ENCODE results near the gene CHMP6.

CHMP6 gene

DNA sequence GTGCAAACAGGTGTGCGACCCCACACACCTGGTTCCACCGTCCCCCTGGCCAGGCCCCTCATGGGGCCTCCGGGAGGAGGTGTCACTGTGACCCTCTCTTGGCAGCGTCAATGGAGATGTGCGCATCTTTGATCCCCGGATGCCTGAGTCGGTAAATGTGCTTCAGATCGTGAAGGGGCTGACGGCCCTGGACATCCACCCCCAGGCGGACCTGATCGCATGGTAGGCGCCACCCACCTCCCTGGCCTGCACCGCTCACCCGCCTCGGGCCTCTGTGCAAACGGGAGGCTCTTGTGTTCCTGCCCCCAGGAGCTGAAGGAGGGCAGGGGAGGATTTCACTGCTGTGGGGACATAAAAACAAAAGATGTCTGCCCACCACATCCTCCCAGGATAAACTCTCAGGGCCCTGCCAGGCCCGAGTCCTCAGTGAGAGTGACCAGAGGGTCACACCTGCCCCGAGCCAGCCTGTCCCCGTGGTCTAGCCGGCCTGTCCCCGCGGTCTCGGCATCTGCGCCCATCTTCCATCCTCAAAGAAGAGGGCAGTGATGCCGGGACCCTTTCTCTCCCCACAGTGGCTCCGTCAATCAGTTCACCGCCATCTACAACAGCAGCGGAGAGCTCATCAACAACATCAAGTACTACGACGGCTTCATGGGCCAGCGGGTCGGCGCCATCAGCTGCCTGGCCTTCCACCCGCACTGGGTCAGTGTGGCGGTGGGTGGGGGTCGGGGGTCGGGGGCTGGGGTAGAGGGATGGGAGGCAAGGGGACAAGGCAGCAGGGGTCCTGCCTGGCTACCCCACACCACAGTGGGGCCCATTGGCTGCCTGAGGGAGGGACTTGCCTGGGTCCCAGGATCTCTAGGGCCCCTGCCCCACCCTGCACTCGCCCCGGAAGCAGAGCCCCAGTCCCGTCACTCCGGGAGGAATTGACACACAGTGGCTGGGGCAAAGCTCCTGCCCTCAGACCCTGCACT is 29.0 kb upstream of the CHMP6 start:
- TF ChIP-seq POLR2A (IDR thresholded peaks at IDR 0.05; ENCODE audit: low read depth, low read length), result no peak
- DNase-seq (ENCODE audit: insufficient read length, low spot score) (no peak), FAIRE-seq (no peak)

DNA sequence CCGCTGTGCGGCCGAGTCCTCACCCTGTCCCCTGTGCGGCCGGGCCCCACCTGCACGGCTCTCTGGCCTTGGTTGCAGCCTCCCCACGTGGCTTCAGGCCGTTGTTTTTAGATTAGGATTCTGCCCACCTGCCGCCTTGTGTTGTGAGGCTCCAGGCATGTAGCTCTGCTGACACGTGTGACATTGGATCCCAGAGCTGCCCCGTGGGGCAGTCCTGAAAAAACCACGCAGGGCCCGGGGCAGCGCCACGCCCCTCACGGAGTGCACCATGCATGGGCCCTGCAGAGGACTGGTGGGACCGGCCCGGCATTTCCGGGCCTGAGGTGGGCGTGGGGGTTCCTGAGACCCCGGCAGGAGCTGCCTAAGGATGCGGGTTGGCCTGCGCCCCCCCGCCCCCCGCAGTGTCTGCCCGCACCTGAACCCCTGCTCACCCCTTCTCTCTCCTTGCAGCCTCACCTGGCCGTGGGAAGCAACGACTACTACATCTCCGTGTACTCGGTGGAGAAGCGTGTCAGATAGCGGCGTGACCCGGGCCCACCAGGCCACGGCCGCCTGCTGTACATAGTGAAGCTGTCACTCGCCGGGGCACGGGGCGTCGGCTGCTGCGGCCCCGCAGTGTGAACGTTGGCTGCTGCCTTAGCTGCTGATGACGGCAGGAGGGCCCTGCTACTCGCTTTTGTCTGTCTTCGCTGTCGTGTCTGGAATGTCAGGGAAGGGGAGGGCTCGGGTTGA is 27.7 kb upstream of the CHMP6 start:
- TF ChIP-seq POLR2A (IDR thresholded peaks at IDR 0.05; ENCODE audit: low read depth, low read length), result no peak
- DNase-seq (ENCODE audit: insufficient read length, low spot score), result no peak
- no peak for FAIRE-seq

DNA sequence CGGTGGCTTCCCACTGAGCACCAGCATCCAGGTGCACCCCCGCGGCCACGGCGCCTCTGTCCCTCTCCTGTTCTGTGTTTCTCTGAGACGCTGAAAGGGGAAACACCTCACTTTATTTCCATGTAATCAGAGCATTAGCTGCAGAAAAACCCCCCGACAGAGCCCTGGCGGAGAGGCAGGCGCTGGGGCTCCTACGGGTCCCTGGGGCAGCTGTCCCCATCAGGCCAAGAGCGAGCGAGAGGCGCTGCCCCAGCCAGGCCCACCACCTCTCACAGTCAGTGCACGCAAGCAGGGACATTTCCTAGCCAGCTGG is 27.1 kb upstream of the CHMP6 start:
- DNase-seq (ENCODE audit: insufficient read length, low spot score), result no peak
- no peak for TF ChIP-seq POLR2A (IDR thresholded peaks at IDR 0.05; ENCODE audit: low read depth, low read length)
- no peak for FAIRE-seq

DNA sequence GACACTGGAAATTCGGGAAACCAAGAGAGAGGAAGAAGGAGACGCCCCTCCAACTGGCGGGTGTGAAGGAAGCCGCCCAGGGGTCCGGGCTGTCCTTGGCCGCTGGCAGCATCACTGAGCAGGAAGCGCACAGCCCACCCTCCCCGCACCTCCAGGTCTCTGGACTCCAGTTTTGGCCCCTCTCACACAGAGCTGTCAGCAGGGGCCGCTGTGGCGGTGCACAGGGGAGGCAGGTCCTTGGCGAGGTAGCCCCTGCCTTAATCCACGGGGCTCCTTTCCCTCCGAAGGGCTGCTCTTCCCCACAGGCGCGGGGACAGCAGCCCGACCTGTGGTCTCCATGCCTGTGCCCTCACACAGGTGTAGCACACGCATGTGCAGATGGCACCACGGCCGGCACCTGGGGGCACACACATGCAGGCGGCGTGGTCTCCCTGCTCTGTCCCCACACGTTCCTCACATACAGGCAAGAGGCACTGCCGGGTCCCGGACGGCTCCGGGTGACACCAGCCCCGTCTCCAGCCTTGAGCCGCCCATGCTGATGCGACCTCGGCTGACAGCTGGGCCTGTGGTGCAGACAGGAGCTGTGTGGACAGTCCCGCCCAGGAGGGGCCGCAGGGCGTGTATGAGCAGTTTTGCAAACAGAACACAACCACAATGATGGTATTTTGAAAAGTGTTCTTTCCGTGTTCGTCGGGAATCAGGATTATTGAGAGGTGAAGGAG is 26.6 kb upstream of the CHMP6 start:
- no peak for DNase-seq (ENCODE audit: insufficient read length, low spot score)
- no peak for FAIRE-seq

DNA sequence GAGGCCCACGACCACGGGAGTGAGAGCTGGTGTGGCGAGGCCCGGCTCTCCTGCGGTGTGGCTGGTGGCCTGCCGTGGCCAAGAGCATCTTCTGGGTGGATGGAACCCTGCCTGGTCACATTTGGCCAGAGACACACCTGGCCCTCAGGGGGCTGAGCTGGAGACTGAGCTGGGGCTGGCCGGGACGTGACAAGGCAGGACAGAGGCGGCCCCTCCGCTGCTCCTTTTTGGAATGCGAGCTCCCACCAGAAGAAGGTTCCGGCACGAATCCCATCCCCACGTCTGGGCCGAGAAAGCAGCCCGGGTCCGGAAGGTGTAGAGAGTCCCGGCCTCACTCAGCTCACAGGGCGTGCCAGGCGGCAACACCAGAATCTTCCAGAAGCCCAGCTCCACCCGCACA is 26.0 kb upstream of the CHMP6 start:
- FAIRE-seq (no peak), DNase-seq (ENCODE audit: insufficient read length, low spot score) (no peak)
- TF ChIP-seq POLR2A (IDR thresholded peaks at IDR 0.05; ENCODE audit: low read depth, low read length), result no peak

More for the DNA sequence above, 26.6 kb upstream of the CHMP6 start:
- no peak for TF ChIP-seq POLR2A (IDR thresholded peaks at IDR 0.05; ENCODE audit: low read depth, low read length)

DNA sequence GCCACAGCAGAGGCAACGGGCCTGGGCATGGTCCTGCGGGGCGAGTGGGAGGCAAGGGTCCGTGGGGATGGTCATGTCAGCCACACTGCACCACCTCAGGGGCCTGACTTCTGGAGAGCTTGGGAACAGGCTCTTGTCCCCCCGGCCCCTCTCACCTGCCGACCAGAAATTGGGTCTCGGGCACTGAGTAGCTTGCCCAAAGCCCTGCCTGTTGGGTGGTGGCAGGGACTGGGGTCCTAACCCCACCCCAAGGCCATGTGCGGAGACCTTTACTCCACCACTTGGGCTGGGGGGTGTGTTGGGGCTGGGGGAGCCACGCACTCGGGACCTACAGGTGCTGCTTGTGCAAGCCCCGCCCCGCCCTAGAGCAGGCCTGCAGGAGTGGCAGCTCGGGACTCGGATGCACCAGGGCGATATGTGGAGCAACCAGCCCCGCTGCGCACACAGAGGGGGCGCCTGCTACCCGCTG is 24.2 kb upstream of the CHMP6 start:
- FAIRE-seq (no peak), DNase-seq (ENCODE audit: insufficient read length, low spot score) (no peak)
- no peak for TF ChIP-seq POLR2A (IDR thresholded peaks at IDR 0.05; ENCODE audit: low read depth, low read length)

DNA sequence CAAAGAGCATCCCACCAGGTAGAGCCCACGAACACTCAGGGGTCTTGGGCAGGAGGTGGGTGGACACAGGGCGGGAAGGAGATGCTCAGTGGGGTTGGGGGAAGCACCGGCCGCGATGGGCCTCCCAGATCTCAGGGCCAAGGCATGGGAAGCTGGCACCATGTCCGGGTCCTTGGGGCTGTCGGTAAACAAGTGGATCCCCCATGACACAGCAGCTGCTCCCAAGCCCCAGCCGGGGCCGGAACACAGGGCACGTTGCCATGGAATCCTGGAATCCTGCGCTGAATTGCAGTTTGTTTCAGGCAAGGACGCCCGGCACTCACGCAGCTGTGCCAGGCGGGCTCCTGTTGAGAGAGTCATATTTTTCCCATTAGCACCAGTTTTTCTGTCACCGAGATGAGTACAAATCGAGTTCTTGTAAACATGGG is 23.0 kb upstream of the CHMP6 start:
- no peak for TF ChIP-seq POLR2A (IDR thresholded peaks at IDR 0.05; ENCODE audit: low read depth, low read length)
- DNase-seq (ENCODE audit: insufficient read length, low spot score) (no peak), FAIRE-seq (no peak)

DNA sequence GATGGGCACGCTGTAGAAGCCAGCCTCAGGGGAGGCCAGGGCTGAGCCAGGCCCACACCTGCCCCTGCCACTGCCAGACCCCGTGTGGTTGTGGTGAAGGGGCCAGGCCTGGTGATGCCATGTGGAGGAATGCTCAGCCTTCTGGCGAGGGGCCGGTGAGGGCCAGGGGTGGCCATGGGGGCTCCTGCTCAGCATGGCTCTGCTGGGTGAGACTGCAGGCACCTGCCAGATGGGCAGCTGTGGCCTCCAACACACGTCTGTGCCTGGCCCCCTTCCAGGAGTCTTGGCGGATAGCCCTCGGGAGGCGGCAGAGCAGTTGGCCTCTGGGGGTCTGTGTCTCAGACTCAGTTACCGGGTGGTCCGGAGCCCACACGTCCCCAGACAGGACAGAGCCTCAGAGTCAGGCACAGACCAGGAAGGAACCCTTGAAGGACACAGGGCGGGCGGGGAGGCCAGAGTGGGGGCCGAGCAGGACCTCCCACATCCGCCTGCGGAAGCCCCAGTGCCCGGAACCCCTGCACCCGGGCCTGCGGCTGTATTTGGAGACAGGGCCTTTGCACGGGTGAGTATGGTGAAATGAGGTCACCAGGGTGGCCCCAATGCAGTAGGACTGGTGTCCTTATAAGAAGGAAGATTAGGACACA is 22.5 kb upstream of the CHMP6 start:
- FAIRE-seq (no peak), DNase-seq (ENCODE audit: insufficient read length, low spot score) (no peak)
- no peak for TF ChIP-seq POLR2A (IDR thresholded peaks at IDR 0.05; ENCODE audit: low read depth, low read length)

DNA sequence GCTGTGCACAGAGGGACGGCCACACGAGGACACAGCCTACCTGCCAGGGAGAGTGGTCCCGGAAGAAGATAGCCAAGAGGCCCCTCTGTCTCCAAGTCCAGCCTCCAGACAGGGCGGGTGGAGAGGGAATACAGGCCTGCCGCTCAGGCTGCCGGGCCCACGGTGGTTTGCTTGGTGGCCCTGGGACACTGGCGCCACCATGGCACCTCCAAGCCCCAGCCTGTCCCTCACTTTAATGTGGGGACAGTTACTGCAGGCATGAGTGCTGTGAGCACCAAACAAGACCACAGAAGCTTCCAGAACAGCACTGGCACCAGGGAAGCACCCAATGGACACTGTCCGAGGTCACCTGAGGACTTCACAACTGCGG is 22.0 kb upstream of the CHMP6 start:
- no peak for DNase-seq (ENCODE audit: insufficient read length, low spot score)
- no peak for TF ChIP-seq POLR2A (IDR thresholded peaks at IDR 0.05; ENCODE audit: low read depth, low read length)
- no peak for FAIRE-seq

DNA sequence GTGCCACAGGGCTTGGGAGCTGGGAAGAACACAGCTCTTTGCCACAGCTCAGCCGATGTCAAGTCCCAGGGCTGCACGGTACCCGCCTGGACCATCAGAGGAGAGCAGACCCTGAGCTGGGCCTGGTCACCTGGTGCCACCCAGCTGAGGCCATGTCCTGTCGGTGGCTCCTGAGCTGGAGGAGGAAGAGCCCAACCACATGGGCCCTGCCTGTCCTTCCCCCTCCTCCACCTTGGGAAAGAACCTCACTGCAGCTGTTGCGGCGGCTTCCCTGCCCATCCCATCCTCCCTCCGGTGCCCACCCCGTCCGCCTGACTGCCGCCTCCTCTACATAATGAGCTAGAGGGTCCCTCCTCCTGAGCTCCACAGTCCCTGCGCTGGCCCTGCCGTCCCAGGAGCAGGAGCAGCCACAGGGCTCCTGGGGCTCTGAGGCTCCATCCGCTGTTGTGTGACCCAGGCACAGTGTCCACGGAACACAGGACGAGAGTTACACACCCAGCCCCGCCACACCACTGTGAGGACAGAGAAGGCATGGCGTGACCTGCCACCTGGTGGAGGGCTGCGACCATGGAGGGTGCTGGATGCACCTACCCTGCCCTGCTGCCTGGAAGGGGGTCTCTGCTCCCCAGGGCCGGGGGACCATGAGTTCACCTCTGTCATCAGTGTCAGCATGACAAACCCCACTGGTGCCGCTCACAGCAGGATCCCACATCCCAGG is 21.4 kb upstream of the CHMP6 start:
- DNase-seq (ENCODE audit: insufficient read length, low spot score) (no peak), FAIRE-seq (no peak)
- no peak for TF ChIP-seq POLR2A (IDR thresholded peaks at IDR 0.05; ENCODE audit: low read depth, low read length)

DNA sequence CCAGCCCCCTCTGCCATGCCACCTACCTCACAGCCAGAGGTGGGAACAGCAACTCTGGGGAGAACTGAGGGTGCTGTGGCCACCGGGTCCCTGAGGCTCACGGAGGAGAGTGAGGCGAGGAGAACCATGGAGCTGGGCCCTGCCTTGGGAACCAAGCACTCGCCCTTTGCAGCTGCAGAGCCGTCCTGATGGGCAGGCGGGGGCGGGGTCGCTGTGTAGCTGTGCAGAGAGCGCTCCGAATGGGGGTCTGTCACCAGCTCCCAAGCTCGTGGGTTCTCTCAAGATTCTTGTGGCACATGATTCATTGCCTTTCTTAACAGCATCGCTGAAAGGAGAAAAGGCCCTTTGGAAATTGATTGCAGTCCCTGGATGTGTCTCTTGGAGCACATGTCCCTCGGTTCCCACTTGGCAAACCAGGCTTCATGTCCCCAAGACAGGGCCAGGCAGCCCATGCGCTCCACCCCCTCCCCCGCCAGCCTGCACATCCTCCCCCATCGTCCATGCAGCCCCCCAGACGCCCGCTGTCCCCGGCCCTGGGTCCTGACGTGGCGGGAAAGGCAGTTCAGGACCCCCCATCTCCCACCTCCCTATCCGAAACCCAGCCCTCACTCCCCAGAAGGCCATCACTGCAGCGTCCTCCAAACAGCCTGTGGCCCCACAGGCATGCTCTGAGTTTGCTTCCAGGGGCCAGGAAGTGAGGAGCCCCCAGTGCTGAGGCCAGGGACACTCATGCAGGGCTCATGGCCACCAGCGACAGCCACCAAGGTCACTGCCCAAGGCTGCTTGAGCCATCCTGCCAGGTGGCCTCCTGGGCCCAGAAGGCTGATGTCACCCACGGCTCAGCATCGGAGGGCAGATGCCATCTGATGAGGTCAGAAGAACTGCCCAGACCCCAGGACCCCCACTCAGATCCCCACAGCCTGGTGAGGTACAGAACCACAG is 20.6 kb upstream of the CHMP6 start:
- FAIRE-seq (no peak), DNase-seq (ENCODE audit: insufficient read length, low spot score) (no peak)
- TF ChIP-seq POLR2A (IDR thresholded peaks at IDR 0.05; ENCODE audit: low read depth, low read length), result no peak

DNA sequence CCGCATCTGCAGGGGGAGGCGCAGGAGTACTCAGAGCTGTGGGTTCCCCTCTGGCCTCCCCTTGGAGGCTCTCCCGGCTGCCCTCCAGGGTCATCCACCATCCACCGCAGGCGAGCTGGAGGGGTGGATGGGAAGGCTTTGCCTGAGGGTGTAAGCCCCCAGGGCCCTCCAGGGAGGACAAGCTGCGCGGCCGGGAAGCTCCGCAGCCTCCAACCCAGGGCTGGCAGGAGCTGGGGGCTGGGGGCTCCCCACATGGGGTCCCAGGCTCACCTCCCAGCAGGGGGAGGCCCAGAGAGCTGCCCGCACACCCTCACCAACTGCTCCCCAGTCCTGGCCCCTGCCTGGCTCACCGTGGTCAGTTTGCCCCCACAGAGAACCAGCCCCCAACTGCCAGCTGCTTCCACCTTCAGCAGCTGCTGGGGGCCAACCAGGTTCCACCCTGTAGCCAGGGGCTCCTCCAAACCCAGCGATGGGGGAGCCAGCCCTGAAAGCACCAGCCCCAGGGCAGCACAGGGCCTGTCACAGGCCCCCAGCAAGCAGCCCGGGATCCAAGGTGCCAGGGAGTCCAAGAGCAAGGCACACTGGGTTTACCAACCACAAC is 19.8 kb upstream of the CHMP6 start:
- no peak for DNase-seq (ENCODE audit: insufficient read length, low spot score)
- FAIRE-seq, result no peak
- TF ChIP-seq POLR2A (IDR thresholded peaks at IDR 0.05; ENCODE audit: low read depth, low read length), result no peak
